GM23338 (cell line): ENCODE data around the gene ZNF397. TPM values are rescaled to one million over a fixed set of nuclear protein-coding genes. Genes with fewer than 3 reads are reported as not detected.

Experiments used
- ATAC-seq: fragments of 200-7000 bp; cut with Tn5 transposase; 3 replicates; pipeline ENCODE4 v1.9.1; 2020
- DNase-seq: peaks from one replicate; pipeline ENCODE4 v3.0.0-alpha.2; 2015; ENCODE audit warnings: low spot score
- H2AFZ ChIP-seq: fragments of 200-600 bp; sonication (generic); 2 replicates; pipeline ENCODE4 v1.8.0; 2016; ENCODE audit warnings: antibody characterized with exemption, mild to moderate bottlenecking, moderate library complexity
- H3F3A ChIP-seq: fragments of 200-600 bp; sonication (generic); replicated peaks from 2 replicates; pipeline ENCODE4 v1.8.0; 2017; ENCODE audit warnings: antibody characterized with exemption, mixed run types, low read depth
- H3K27ac ChIP-seq: fragments of 200-600 bp; sonication (generic); 2 replicates; pipeline ENCODE4 v1.6.1; 2016; ENCODE audit warnings: low read depth
- H3K27me3 ChIP-seq: fragments of 200-600 bp; sonication (generic); 2 replicates; pipeline ENCODE4 v1.8.0; 2016; ENCODE audit warnings: mild to moderate bottlenecking, mixed run types, moderate library complexity; ENCODE audit not compliant: insufficient read depth
- H3K36me3 ChIP-seq: fragments of 200-600 bp; sonication (generic); 2 replicates; pipeline ENCODE4 v1.8.0; 2016; ENCODE audit warnings: mild to moderate bottlenecking; ENCODE audit not compliant: insufficient read depth
- H3K4me1 ChIP-seq: fragments of 200-600 bp; sonication (generic); 2 replicates; pipeline ENCODE4 v1.8.0; 2016; ENCODE audit warnings: mild to moderate bottlenecking, moderate library complexity; ENCODE audit not compliant: insufficient read depth
- H3K4me2 ChIP-seq: fragments of 200-600 bp; sonication (generic); 2 replicates; pipeline ENCODE4 v1.7.1; 2017; ENCODE audit warnings: mixed run types
- H3K4me3 ChIP-seq: fragments of 200-600 bp; sonication (generic); 2 replicates; pipeline ENCODE4 v1.6.1; 2016; ENCODE audit warnings: mixed run types
- H3K79me2 ChIP-seq: fragments of 200-600 bp; sonication (generic); replicated peaks from 2 replicates; pipeline ENCODE4 v1.8.0; 2017; ENCODE audit warnings: mild to moderate bottlenecking; ENCODE audit not compliant: insufficient read depth
- H3K9me2 ChIP-seq: fragments of 200-600 bp; sonication (generic); 2 replicates; pipeline ENCODE4 v1.8.0; 2017; ENCODE audit not compliant: insufficient read depth
- H4K20me1 ChIP-seq: fragments of 200-600 bp; sonication (generic); replicated peaks from 2 replicates; pipeline ENCODE4 v1.8.0; 2017; ENCODE audit warnings: mild to moderate bottlenecking; ENCODE audit not compliant: insufficient read depth
- H3K27ac Mint-ChIP-seq: 2 replicates; pipeline ENCODE4 v1.8.0; 2020; ENCODE audit warnings: inconsistent platforms, mild to moderate bottlenecking, moderate library complexity, mixed read lengths
- H3K27me3 Mint-ChIP-seq: 3 replicates; pipeline ENCODE4 v1.8.0; 2022; ENCODE audit warnings: low read depth, mild to moderate bottlenecking, moderate library complexity, mixed read lengths, inconsistent platforms; ENCODE audit not compliant: insufficient read depth, poor library complexity
- H3K36me3 Mint-ChIP-seq: 3 replicates; pipeline ENCODE4 v1.8.0; 2021; ENCODE audit warnings: low read depth, mild to moderate bottlenecking, inconsistent platforms, moderate library complexity, mixed read lengths
- H3K4me1 Mint-ChIP-seq: 3 replicates; pipeline ENCODE4 v1.8.0; 2020; ENCODE audit warnings: mild to moderate bottlenecking, inconsistent platforms, mixed read lengths
- H3K4me3 Mint-ChIP-seq: 3 replicates; pipeline ENCODE4 v1.8.0; 2021; ENCODE audit warnings: moderate library complexity, mild to moderate bottlenecking, inconsistent platforms, mixed read lengths
- H3K9me3 Mint-ChIP-seq: 3 replicates; pipeline ENCODE4 v1.8.0; 2020; ENCODE audit warnings: moderate library complexity, mild to moderate bottlenecking, inconsistent platforms, mixed read lengths
- JUNB ChIP-seq: IDR thresholded peaks from one replicate; pipeline ENCODE4 v1.6.1; 2016; ENCODE audit warnings: antibody characterized with exemption; ENCODE audit not compliant: unreplicated experiment
- ZNF114 ChIP-seq: fragments of 250-450 bp; sonication (Bioruptor Pico); IDR thresholded peaks from 2 replicates; pipeline ENCODE4 v1.5.0; 2020; ENCODE audit warnings: mild to moderate bottlenecking, moderate library complexity
- polyA plus RNA-seq: library from polyadenylated mRNA; unstranded; fragments of >200 nt; fragmentation: Nextera tagmentation; extraction: Ambion mirVana; gene quantifications from 2 replicates; pipeline ENCODE4 v1.2.1, GENCODE V29; 2016
- total RNA-seq: library from RNA; depleted of rRNA; stranded (reverse); fragments of >200 nt; shearing (Covaris generic); gene quantifications from 2 replicates; pipeline ENCODE4 v1.2.3, GENCODE V29; 2014
- TF ChIP-seq, protein P1 (sequence below): IDR thresholded peaks from one replicate; pipeline ENCODE4 v1.6.1; 2018; ENCODE audit warnings: antibody characterized with exemption; ENCODE audit not compliant: unreplicated experiment
- TF ChIP-seq, protein P2 (sequence below): IDR thresholded peaks from 2 replicates; pipeline ENCODE4 v1.6.1; 2016; ENCODE audit warnings: antibody characterized with exemption
- TF ChIP-seq, protein P3 (sequence below): fragments of 250-450 bp; sonication (Bioruptor Pico); IDR thresholded peaks from 2 replicates; pipeline ENCODE4 v1.5.0; 2020; ENCODE audit warnings: mild to moderate bottlenecking, moderate library complexity

ZNF397 gene
- total and polyA plus RNA-seq, 2 experiments from 2014 or later, result 19.1 to 48.6 TPM

DNA sequence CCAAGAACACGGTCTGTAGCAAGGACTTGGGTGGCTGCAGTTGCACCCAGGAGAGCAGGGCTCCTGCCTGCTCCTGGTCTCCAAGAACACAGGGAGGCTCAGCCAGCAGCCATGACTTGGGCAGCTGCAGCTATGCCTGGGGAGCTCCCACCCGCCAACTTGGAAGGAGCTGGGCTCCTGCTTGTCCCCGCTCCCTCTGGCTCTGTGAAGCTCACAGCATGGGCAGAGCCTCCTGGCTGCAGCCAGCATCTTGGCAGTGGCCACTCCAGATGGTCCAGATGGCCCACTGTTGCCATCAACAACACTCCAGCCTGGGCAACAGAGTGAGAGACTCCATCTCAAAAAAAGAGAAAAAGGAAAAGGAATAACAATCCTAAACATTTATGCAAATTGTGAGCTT, 44.0 kb downstream of the ZNF397 start:
- H3K27me3 ChIP-seq, result no peaks in the 10 kb centered on the region
- no peaks in the 10 kb centered on the region; the same call in none of the 2 replicates for H3K36me3 ChIP-seq
- peaks cover 50% of the 10 kb centered on the region for H3K79me2 ChIP-seq
- H3F3A ChIP-seq, result peaks cover 8% of the 10 kb centered on the region; the same call in 1 of the 2 replicates
- H4K20me1 ChIP-seq, result no peaks in the 10 kb centered on the region
- no peak overlapping the region for H3K4me3 ChIP-seq
- no peak for DNase-seq
- TF ChIP-seq, protein P1, sequence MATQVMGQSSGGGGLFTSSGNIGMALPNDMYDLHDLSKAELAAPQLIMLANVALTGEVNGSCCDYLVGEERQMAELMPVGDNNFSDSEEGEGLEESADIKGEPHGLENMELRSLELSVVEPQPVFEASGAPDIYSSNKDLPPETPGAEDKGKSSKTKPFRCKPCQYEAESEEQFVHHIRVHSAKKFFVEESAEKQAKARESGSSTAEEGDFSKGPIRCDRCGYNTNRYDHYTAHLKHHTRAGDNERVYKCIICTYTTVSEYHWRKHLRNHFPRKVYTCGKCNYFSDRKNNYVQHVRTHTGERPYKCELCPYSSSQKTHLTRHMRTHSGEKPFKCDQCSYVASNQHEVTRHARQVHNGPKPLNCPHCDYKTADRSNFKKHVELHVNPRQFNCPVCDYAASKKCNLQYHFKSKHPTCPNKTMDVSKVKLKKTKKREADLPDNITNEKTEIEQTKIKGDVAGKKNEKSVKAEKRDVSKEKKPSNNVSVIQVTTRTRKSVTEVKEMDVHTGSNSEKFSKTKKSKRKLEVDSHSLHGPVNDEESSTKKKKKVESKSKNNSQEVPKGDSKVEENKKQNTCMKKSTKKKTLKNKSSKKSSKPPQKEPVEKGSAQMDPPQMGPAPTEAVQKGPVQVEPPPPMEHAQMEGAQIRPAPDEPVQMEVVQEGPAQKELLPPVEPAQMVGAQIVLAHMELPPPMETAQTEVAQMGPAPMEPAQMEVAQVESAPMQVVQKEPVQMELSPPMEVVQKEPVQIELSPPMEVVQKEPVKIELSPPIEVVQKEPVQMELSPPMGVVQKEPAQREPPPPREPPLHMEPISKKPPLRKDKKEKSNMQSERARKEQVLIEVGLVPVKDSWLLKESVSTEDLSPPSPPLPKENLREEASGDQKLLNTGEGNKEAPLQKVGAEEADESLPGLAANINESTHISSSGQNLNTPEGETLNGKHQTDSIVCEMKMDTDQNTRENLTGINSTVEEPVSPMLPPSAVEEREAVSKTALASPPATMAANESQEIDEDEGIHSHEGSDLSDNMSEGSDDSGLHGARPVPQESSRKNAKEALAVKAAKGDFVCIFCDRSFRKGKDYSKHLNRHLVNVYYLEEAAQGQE, result no peak
- TF ChIP-seq, protein P2, sequence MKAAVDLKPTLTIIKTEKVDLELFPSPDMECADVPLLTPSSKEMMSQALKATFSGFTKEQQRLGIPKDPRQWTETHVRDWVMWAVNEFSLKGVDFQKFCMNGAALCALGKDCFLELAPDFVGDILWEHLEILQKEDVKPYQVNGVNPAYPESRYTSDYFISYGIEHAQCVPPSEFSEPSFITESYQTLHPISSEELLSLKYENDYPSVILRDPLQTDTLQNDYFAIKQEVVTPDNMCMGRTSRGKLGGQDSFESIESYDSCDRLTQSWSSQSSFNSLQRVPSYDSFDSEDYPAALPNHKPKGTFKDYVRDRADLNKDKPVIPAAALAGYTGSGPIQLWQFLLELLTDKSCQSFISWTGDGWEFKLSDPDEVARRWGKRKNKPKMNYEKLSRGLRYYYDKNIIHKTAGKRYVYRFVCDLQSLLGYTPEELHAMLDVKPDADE, result no peak
- TF ChIP-seq JUNB (no peak), ZNF114 (no peak)
- TF ChIP-seq, protein P3, sequence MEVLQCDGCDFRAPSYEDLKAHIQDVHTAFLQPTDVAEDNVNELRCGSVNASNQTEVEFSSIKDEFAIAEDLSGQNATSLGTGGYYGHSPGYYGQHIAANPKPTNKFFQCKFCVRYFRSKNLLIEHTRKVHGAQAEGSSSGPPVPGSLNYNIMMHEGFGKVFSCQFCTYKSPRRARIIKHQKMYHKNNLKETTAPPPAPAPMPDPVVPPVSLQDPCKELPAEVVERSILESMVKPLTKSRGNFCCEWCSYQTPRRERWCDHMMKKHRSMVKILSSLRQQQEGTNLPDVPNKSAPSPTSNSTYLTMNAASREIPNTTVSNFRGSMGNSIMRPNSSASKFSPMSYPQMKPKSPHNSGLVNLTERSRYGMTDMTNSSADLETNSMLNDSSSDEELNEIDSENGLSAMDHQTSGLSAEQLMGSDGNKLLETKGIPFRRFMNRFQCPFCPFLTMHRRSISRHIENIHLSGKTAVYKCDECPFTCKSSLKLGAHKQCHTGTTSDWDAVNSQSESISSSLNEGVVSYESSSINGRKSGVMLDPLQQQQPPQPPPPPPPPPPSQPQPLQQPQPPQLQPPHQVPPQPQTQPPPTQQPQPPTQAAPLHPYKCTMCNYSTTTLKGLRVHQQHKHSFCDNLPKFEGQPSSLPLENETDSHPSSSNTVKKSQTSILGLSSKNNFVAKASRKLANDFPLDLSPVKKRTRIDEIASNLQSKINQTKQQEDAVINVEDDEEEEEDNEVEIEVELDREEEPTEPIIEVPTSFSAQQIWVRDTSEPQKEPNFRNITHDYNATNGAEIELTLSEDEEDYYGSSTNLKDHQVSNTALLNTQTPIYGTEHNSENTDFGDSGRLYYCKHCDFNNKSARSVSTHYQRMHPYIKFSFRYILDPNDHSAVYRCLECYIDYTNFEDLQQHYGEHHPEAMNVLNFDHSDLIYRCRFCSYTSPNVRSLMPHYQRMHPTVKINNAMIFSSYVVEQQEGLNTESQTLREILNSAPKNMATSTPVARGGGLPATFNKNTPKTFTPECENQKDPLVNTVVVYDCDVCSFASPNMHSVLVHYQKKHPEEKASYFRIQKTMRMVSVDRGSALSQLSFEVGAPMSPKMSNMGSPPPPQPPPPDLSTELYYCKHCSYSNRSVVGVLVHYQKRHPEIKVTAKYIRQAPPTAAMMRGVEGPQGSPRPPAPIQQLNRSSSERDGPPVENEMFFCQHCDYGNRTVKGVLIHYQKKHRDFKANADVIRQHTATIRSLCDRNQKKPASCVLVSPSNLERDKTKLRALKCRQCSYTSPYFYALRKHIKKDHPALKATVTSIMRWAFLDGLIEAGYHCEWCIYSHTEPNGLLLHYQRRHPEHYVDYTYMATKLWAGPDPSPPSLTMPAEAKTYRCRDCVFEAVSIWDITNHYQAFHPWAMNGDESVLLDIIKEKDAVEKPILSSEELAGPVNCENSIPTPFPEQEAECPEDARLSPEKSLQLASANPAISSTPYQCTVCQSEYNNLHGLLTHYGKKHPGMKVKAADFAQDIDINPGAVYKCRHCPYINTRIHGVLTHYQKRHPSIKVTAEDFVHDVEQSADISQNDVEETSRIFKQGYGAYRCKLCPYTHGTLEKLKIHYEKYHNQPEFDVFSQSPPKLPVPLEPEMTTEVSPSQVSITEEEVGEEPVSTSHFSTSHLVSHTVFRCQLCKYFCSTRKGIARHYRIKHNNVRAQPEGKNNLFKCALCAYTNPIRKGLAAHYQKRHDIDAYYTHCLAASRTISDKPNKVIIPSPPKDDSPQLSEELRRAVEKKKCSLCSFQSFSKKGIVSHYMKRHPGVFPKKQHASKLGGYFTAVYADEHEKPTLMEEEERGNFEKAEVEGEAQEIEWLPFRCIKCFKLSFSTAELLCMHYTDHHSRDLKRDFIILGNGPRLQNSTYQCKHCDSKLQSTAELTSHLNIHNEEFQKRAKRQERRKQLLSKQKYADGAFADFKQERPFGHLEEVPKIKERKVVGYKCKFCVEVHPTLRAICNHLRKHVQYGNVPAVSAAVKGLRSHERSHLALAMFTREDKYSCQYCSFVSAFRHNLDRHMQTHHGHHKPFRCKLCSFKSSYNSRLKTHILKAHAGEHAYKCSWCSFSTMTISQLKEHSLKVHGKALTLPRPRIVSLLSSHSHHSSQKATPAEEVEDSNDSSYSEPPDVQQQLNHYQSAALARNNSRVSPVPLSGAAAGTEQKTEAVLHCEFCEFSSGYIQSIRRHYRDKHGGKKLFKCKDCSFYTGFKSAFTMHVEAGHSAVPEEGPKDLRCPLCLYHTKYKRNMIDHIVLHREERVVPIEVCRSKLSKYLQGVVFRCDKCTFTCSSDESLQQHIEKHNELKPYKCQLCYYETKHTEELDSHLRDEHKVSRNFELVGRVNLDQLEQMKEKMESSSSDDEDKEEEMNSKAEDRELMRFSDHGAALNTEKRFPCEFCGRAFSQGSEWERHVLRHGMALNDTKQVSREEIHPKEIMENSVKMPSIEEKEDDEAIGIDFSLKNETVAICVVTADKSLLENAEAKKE, result no peak
- no peak for ATAC-seq
- peaks cover 8% of the 10 kb centered on the region for H3K4me1 ChIP-seq
- Mint-ChIP-seq H3K27me3 (peaks cover 5% of the 10 kb centered on the region), H3K4me3 (no peak overlapping the region), H3K4me1 (peaks cover 6% of the 10 kb centered on the region; the same call in 2 of the 3 replicates), H3K36me3 (peaks cover 79% of the 10 kb centered on the region), H3K9me3 (peaks cover 57% of the 10 kb centered on the region), H3K27ac (no peak overlapping the region)
- no peak overlapping the region for H3K4me2 ChIP-seq
- 0 out of 2 replicates have a peak, but pooled peaks cover 5% of the 10 kb centered on the region for H3K9me2 ChIP-seq
- no peak overlapping the region for H2AFZ ChIP-seq
- H3K27ac ChIP-seq, result no peak overlapping the region
